ENCODE results near the gene PODNL1.
"Not testable (repeated sequence)": the region's sequence is repeated elsewhere in the genome, so short reads cannot be mapped to it uniquely, and the experiment has no call there.

PODNL1 gene

GRCh38 chr19:13930402-13930801, 7.8 kb downstream of the PODNL1 start:
- in situ Hi-C loops (cut with MboI; ENCODE audit: low sequenced_read_pairs): no loop called here

DNA sequence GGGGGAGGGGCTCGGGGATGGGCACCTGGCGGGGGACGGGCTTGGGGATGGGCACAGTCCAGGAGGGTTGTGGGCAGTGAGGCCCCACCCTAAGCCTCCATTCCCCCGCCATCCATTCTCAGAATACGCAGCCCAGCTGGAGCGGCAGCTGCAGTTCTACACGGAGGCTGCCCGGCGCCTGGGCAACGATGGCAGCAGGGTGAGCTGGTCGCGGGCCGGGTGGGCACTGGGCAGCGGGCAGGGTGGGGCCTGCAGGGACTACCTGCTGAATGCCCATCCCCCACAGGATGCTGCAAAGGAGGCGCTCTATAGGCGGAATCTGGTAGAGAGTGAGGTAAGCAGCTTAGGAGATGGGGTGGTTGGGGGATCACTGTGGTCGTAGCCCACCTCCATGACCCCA, 8.3 kb downstream of the PODNL1 start:
- in situ Hi-C loops (cut with MboI; ENCODE audit: low sequenced_read_pairs): no loop called here

DNA sequence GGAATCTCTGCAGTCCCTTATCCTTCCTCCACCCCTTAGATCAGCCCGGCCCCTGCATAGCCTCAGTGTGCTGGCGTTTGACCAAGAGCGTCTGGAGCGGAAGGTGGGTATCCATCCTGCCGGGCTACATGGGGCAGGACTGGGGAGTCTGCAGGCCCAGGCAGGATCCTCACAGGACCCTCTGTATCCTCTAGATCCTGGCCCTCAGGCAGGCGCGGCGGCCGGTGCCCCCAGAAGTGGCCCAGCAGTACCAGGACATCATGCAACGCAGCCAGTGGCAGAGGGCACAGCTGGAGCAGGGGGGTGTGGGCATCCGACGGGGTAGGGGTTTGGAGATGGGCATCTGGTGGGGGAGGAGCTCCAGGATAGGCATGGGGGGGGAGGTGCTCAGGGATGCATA, 8.9 kb downstream of the PODNL1 start:
- in situ Hi-C loops (cut with MboI; ENCODE audit: low sequenced_read_pairs): no loop called here

- in situ Hi-C loops (cut with MboI; ENCODE audit: low sequenced_read_pairs): no loop called here
Observed at GRCh38 chr19:13926715-13927114, 11.5 kb downstream of the PODNL1 start.

DNA sequence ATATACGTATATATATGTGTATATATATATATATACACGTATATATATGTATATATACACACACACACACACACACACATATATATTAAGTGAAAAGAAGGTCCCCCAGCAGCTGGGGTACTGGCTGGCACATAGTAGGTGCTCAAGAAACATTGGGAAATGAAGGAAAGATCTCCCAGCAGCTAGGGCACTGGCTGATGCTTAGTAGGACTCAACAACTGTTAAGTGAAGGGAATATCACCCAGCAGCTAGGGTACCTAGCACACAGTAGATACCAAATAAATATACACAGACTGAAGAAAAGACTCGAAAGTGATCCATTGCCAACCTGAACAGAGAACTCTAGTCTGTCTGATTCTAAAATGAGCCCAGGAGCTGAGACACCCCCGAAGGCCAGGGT, 12.2 kb downstream of the PODNL1 start:
- in situ Hi-C loops (cut with MboI; ENCODE audit: low sequenced_read_pairs): no loop called here

- in situ Hi-C loops (cut with MboI; ENCODE audit: low sequenced_read_pairs): no loop called here
Observed at GRCh38 chr19:13923194-13923987, 14.8 kb downstream of the PODNL1 start.

DNA sequence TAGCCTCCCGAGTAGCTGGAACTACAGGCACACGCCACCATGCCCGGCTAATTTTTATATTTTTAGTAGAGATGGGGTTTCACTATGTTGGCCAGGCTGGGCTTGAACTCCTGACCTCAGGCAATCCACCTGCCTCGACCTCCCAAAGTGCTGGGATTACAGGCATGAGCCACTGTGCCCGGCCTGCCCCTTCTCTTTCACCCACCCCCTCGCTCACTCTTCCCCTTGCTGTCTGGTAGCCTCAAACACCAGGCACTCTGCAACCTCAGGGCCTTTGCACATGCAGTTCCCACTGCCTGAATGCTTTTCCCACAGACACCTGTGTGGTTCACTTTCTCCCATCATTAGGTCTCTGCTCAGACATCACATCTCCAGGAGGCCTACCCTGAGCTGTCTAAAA, 16.1 kb downstream of the PODNL1 start:
- in situ Hi-C loops (cut with MboI; ENCODE audit: low sequenced_read_pairs): not testable (repeated sequence)

- in situ Hi-C loops (cut with MboI; ENCODE audit: low sequenced_read_pairs): no loop called here
Observed at GRCh38 chr19:13920940-13921747, 17.1 kb downstream of the PODNL1 start.

DNA sequence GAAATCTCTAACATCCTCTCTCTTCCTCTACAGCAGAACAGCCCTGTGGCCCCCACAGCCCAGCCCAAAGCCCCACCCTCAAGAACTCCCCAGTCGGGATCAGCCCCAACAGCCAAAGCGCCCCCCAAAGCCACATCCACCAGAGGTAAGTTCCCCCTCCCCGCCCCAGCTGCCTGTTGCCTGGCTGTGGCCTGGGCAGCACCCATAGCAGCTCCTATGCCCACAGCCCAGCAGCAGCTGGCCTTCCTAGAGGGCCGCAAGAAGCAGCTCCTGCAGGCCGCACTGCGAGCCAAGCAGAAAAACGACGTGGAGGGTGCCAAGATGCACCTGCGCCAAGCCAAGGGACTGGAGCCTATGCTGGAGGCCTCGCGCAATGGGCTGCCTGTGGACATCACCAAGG, 17.7 kb downstream of the PODNL1 start:
- in situ Hi-C loops (cut with MboI; ENCODE audit: low sequenced_read_pairs): no loop called here

- in situ Hi-C loops (cut with MboI; ENCODE audit: low sequenced_read_pairs): no loop called here
Observed at GRCh38 chr19:13918726-13919411, 19.3 kb downstream of the PODNL1 start.

DNA sequence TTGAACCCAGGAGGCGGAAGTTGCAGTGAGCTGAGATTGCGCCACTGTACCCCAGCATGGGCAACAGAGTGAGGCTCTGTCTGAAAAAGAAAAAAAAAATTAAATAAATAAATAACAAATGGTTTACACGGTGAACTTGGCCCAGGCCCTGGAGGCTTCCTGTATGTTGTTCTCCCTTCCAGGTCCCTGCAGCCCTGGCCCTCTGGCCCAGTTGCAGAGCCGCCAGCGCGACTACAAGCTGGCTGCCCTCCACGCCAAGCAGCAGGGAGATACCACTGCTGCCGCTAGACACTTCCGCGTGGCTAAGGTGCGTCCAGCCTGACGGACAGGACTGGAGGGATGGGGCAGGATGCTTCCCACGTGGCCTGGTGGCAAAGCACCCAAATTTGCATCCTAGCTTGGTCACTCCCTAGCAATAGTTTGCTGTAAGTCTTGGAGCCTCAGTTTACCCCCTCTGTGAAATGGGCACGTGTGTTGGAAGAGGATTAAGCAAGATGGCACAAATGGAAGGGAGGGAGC, 20.3 kb downstream of the PODNL1 start:
- in situ Hi-C loops (cut with MboI; ENCODE audit: low sequenced_read_pairs): no loop called here

GRCh38 chr19:13914777-13915176, 23.4 kb downstream of the PODNL1 start:
- in situ Hi-C loops (cut with MboI; ENCODE audit: low sequenced_read_pairs): no loop called here

DNA sequence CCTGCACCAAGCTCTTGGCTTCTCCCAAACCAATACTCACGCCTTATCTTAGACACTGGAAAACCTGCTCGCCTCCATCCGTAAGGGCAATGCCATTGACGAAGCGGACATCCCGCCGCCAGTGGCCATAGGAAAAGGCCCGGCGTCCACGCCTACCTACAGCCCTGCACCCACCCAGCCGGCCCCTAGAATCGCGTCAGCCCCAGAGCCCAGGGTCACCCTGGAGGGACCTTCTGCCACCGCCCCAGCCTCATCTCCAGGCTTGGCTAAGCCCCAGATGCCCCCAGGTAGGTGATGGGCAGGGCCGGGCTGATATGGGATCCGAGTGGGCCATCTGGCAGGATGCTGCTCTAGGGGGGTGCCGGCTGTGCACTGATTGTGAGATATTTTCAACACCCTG, 24.9 kb downstream of the PODNL1 start:
- in situ Hi-C loops (cut with MboI; ENCODE audit: low sequenced_read_pairs): no loop called here

DNA sequence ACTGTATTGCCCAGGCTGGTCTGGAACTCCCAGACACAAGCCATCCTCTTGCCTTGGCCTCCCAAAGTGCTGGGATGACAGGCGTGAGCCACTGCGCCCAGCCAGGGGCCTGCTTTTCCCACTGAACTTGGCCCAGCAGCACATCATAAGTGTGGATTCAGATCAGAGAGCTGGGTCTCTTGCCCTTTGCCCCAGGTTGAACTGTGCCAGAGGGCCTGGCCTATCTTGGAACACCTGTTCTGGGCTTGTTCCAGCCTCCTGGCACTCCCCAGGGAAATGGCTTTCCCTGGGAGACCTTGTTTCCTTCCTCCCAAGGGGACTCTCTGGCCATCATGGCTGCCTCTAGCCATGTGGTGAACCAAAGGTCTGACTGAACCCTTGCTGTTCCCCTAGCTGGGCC, 28.8 kb downstream of the PODNL1 start:
- in situ Hi-C loops (cut with MboI; ENCODE audit: low sequenced_read_pairs): no loop called here

- in situ Hi-C loops (cut with MboI; ENCODE audit: low sequenced_read_pairs): no loop called here
Observed at GRCh38 chr19:13908674-13909073, 29.5 kb downstream of the PODNL1 start.

- in situ Hi-C loops (cut with MboI; ENCODE audit: low sequenced_read_pairs): no loop called here
Observed at GRCh38 chr19:13906910-13907309, 31.3 kb downstream of the PODNL1 start.

GRCh38 chr19:13906521-13906904, 31.7 kb downstream of the PODNL1 start:
- in situ Hi-C loops (cut with MboI; ENCODE audit: low sequenced_read_pairs): no loop called here

- in situ Hi-C loops (cut with MboI; ENCODE audit: low sequenced_read_pairs): no loop called here
Observed at GRCh38 chr19:13905634-13906520, 32.3 kb downstream of the PODNL1 start, which contains the start of the genes BRME1 and CC2D1A. Gene BRME1 (minus strand): TSS chr19:13906117. CDS start chr19:13904892, 1,225 bp downstream. Gene CC2D1A (plus strand): TSS chr19:13906201. CDS start chr19:13906442, 241 bp downstream.

DNA sequence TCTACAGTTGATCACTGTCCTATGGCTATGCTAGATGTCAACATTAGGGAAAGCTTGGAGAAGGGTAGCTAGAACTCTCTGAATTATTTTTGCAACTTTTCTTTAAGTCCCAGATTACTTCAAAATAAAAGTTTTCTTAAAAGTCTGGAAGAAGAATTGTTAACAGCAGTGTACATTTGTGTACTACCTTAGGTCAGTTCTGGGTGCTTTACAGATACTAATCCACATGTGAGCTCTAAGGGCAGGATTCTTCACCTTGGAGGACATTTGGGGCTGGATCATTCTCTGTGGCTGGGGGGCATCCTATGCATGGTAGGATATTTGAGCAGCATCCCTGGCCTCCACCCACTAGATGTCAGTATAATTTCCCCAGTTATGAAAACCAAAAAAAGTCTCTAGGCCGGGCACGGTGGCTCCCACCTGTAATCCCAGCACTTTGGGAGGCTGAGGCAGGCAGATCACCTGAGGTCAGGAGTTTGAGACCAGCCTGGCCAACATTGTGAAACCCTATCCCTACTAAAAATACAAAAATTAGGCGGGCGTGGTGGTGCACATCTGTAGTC, 35.1 kb downstream of the PODNL1 start:
- in situ Hi-C loops (cut with MboI; ENCODE audit: low sequenced_read_pairs): no loop called here

Data from HL-60/S4 (cell line).